22Rv1 (cell line): ENCODE measurements around the gene TTLL5.

Experiments used
- CTCF ChIP-seq: fragments of 450-650 bp; IDR thresholded peaks from 2 replicates; pipeline ENCODE4 v1.5.1; 2017; ENCODE audit warnings: mild to moderate bottlenecking
- ZFX ChIP-seq: fragments of 450-650 bp; IDR thresholded peaks from 2 replicates; pipeline ENCODE4 v1.6.1; 2017; ENCODE audit warnings: antibody characterized with exemption, borderline replicate concordance

DNA sequence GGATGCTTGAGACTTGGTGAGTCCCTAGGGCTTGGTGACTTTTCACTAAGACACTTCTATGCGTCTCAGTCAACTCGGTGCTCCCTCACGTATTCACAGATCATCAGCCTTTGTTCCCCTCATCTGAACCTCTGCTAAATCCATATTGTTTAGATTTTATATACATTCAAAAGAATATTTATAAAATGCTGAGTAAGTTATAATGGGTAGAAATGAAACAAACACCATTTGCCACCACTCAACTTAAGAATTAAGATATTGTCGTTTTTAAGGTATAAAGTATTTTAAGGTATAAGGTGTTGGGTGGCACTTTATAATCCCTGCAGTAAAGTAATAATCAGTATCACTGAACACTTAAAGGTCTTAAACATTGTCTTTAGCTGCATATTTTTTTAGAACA lies 103.0 kb downstream of the TTLL5 start:
- TF ChIP-seq CTCF (no peak), ZFX (no peak)
